GM12874 (cell line): Measurements from ENCODE around the gene SLC39A12.

ENCODE experiments used
- CTCF ChIP-seq: IDR thresholded peaks from 2 replicates; pipeline ENCODE4 v1.5.1; 2011; ENCODE audit warnings: low read depth, mild to moderate bottlenecking, control low read depth, low read length, moderate library complexity; ENCODE audit not compliant: insufficient read depth

The SLC39A12 gene

GRCh38 chr10:17993361-17993760 is 41.6 kb downstream of the SLC39A12 start:
- no peak for TF ChIP-seq CTCF

GRCh38 chr10:18000601-18001000 is 48.9 kb downstream of the SLC39A12 start:
- TF ChIP-seq CTCF: no peak

- TF ChIP-seq CTCF: no peak
Measured at GRCh38 chr10:18005445-18005780, 53.7 kb downstream of the SLC39A12 start.

- TF ChIP-seq CTCF: no peak
Measured at GRCh38 chr10:18005781-18006456, 54.2 kb downstream of the SLC39A12 start.

GRCh38 chr10:18008986-18009385 is 57.3 kb downstream of the SLC39A12 start:
- no peak for TF ChIP-seq CTCF

GRCh38 chr10:18010050-18010449 is 58.3 kb downstream of the SLC39A12 start:
- TF ChIP-seq CTCF: no peak

- no peak for TF ChIP-seq CTCF
Measured at GRCh38 chr10:18020523-18020922, 68.8 kb downstream of the SLC39A12 start.
